ENCODE measurements around the gene HSPA6.
"Not testable (repeated sequence)": the region's sequence is repeated elsewhere in the genome, so short reads cannot be mapped to it uniquely, and the experiment has no call there.

The HSPA6 gene

GRCh38 chr1:161510477-161510876, 13.9 kb upstream of the HSPA6 start:
- Histone ChIP-seq H3K9me2 (replicated peaks; ENCODE audit: insufficient read depth, low read length) (no peaks in the 10 kb centered on the region), H3K36me3 (ENCODE audit: low read length) (no peaks in the 10 kb centered on the region), H3K9ac (ENCODE audit: low read length) (no peak overlapping the region), H3K27ac (ENCODE audit: low read depth, low read length) (no peak overlapping the region), H3K27me3 (ENCODE audit: low read length) (no peaks in the 10 kb centered on the region), H2AFZ (ENCODE audit: low read depth, low read length, severe bottlenecking) (no peak overlapping the region), H3F3A (ENCODE audit: insufficient read depth) (no peaks in the 10 kb centered on the region), H3K79me2 (ENCODE audit: insufficient read depth, low read length) (no peaks in the 10 kb centered on the region), H3K4me2 (ENCODE audit: low read depth, low read length, poor library complexity, severe bottlenecking) (no peak overlapping the region), H3K9me3 (ENCODE audit: insufficient read depth, low read length) (no peaks in the 10 kb centered on the region), H4K20me1 (ENCODE audit: low read depth, low read length) (no peaks in the 10 kb centered on the region), H3K4me3 (ENCODE audit: insufficient read depth, low read length, poor library complexity, severe bottlenecking) (no peak overlapping the region)
- TF ChIP-seq EZH2phosphoT487 (conservative IDR thresholded peaks at IDR 0.05; ENCODE audit: low read length) = no peak
- no peak for TF ChIP-seq CTCF (IDR thresholded peaks at IDR 0.05; ENCODE audit: insufficient read depth, low read length, poor library complexity, severe bottlenecking)

GRCh38 chr1:161511018-161511755, 13.2 kb upstream of the HSPA6 start:
- no peaks in the 10 kb centered on the region for H3K36me3 ChIP-seq (ENCODE audit: low read length)
- no peak overlapping the region for H2AFZ ChIP-seq (ENCODE audit: low read depth, low read length, severe bottlenecking)
- H3K79me2 ChIP-seq (ENCODE audit: insufficient read depth, low read length) = no peaks in the 10 kb centered on the region
- H4K20me1 ChIP-seq (ENCODE audit: low read depth, low read length) = no peaks in the 10 kb centered on the region
- no peak overlapping the region for H3K4me2 ChIP-seq (ENCODE audit: low read depth, low read length, poor library complexity, severe bottlenecking)
- H3F3A ChIP-seq (ENCODE audit: insufficient read depth) = no peaks in the 10 kb centered on the region
- no peaks in the 10 kb centered on the region for H3K9me3 ChIP-seq (ENCODE audit: insufficient read depth, low read length)
- no peaks in the 10 kb centered on the region for H3K9me2 ChIP-seq (replicated peaks; ENCODE audit: insufficient read depth, low read length)
- TF ChIP-seq CTCF (IDR thresholded peaks at IDR 0.05; ENCODE audit: insufficient read depth, low read length, poor library complexity, severe bottlenecking) (no peak), EZH2phosphoT487 (conservative IDR thresholded peaks at IDR 0.05; ENCODE audit: low read length) (no peak)
- H3K27ac ChIP-seq (ENCODE audit: low read depth, low read length) = no peak overlapping the region
- no peak overlapping the region for H3K9ac ChIP-seq (ENCODE audit: low read length)
- H3K4me3 ChIP-seq (ENCODE audit: insufficient read depth, low read length, poor library complexity, severe bottlenecking) = no peak overlapping the region
- H3K27me3 ChIP-seq (ENCODE audit: low read length) = no peaks in the 10 kb centered on the region

- Histone ChIP-seq H3K4me2 (ENCODE audit: low read depth, low read length, poor library complexity, severe bottlenecking) (no peak overlapping the region), H3K9me3 (ENCODE audit: insufficient read depth, low read length) (no peaks in the 10 kb centered on the region), H3K9me2 (replicated peaks; ENCODE audit: insufficient read depth, low read length) (no peaks in the 10 kb centered on the region), H3K79me2 (ENCODE audit: insufficient read depth, low read length) (no peaks in the 10 kb centered on the region), H3K4me3 (ENCODE audit: insufficient read depth, low read length, poor library complexity, severe bottlenecking) (no peak overlapping the region), H4K20me1 (ENCODE audit: low read depth, low read length) (no peaks in the 10 kb centered on the region), H3K9ac (ENCODE audit: low read length) (no peak overlapping the region), H3K27ac (ENCODE audit: low read depth, low read length) (no peak overlapping the region), H2AFZ (ENCODE audit: low read depth, low read length, severe bottlenecking) (no peak overlapping the region), H3F3A (ENCODE audit: insufficient read depth) (no peaks in the 10 kb centered on the region), H3K27me3 (ENCODE audit: low read length) (no peaks in the 10 kb centered on the region), H3K36me3 (ENCODE audit: low read length) (no peaks in the 10 kb centered on the region)
- TF ChIP-seq CTCF (IDR thresholded peaks at IDR 0.05; ENCODE audit: insufficient read depth, low read length, poor library complexity, severe bottlenecking) (no peak), EZH2phosphoT487 (conservative IDR thresholded peaks at IDR 0.05; ENCODE audit: low read length) (no peak)
These were observed 12.6 kb upstream of the HSPA6 start for GRCh38 chr1:161511756-161512060.

DNA sequence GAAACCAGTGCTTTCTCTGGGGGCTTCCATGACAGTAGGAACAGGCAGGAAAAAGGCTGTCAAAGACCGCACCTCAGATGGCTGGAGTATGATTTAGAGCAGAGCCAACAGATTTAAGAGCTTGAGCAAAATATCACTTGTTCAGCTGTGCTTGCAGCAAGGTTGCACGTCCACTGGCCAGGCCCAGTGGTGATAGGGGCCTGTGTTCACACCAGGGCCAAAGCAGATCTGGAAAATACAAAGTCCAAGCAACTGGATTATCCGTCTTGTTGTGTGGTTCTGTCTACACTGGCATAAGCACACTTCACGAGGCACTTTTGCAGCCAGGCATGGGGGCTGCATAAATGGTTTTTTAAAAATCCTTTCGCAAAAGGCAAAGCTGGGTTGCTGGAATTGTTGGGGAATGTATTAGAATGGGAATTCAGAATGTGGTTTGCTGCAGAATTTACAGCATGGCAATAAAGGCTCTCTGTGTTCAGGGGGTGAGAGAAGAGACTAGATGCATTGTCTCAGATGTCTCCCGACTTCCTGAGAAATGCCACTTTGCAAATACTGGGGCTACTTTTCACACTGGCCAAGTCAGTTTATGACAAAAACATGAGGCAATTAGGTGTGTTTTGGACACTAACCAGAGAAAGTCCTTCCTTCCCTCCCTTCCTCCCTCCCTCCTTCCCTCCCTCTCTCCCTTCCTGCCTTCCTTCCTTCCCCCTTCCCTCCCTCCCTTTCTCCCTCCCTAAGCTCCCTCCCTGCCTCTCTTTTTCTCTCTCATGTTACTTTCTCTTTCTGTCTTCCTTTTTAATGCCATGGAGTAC, 11.5 kb upstream of the HSPA6 start:
- not testable (repeated sequence) for H3F3A ChIP-seq (ENCODE audit: insufficient read depth); H3K4me2 ChIP-seq (ENCODE audit: low read depth, low read length, poor library complexity, severe bottlenecking); H3K36me3 ChIP-seq (ENCODE audit: low read length); H3K4me3 ChIP-seq (ENCODE audit: insufficient read depth, low read length, poor library complexity, severe bottlenecking); H3K9me3 ChIP-seq (ENCODE audit: insufficient read depth, low read length); H4K20me1 ChIP-seq (ENCODE audit: low read depth, low read length); H2AFZ ChIP-seq (ENCODE audit: low read depth, low read length, severe bottlenecking); H3K27ac ChIP-seq (ENCODE audit: low read depth, low read length); H3K79me2 ChIP-seq (ENCODE audit: insufficient read depth, low read length); H3K9me2 ChIP-seq (replicated peaks; ENCODE audit: insufficient read depth, low read length); H3K9ac ChIP-seq (ENCODE audit: low read length); H3K27me3 ChIP-seq (ENCODE audit: low read length)

DNA sequence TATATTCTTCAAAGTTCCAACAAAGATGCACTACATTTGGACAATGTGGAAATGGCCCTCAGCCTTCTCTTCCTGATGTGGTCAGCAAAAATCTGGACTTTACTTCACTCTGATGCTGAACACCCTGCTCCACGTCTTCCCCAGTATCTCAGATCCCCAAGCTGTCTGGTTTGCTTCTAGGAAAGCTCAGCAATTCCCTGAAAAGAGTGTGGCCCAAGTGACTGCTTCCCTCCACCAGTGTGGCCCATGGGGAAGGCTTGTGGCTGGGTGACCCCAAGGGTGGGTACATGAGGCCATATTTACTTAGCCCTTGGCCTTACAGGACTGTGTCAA, 10.9 kb upstream of the HSPA6 start:
- H3F3A ChIP-seq (ENCODE audit: insufficient read depth); H3K36me3 ChIP-seq (ENCODE audit: low read length); H4K20me1 ChIP-seq (ENCODE audit: low read depth, low read length); H3K4me3 ChIP-seq (ENCODE audit: insufficient read depth, low read length, poor library complexity, severe bottlenecking); H3K27me3 ChIP-seq (ENCODE audit: low read length); H3K4me2 ChIP-seq (ENCODE audit: low read depth, low read length, poor library complexity, severe bottlenecking); H3K9me3 ChIP-seq (ENCODE audit: insufficient read depth, low read length); H2AFZ ChIP-seq (ENCODE audit: low read depth, low read length, severe bottlenecking); H3K79me2 ChIP-seq (ENCODE audit: insufficient read depth, low read length); H3K27ac ChIP-seq (ENCODE audit: low read depth, low read length); H3K9ac ChIP-seq (ENCODE audit: low read length); H3K9me2 ChIP-seq (replicated peaks; ENCODE audit: insufficient read depth, low read length): not testable (repeated sequence)

Measured in SU-DHL-6 (cell line).